ENCODE measurements around the gene SAP25.

Gene SAP25

DNA sequence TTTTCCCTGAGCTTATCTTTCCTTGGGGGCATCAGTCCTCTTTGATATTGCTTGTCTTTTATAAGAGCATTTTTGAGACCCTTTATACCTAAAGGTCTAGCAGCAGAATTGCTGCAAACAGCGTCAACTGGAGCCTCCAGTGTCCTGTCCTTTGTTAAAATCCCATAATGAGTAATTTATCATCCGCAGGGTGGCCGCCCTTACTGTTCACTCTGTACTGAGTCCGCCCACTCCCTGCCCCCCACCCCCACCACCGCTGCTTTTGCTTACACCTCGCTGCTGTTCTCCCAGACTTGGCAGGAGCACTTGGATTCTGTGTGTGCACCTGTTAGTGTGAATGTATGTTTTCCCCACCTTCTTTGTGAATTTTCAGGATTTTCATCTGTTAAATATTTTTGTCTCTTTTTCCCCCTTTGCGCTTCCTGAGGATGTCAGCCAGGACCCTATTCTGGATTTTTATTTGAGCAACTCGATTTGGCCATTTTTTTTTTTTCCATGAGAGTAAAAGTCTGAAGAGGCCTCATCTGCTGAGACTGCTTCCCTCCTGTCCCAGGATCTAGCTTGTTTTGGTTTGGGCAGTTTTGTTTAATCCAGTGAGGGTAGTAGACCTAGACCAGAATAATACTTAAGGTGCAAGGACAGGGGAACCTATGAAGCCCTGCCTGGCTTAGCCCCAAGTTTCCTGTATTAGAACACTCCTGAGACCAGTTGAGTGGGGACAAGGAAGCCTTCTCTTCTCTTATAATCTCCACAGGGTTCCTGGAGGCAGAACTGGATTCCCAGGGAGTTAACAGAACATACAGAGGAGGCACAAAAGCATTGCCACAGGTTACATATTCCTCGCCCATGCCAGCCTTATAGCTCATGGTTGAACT lies 26.5 kb downstream of the SAP25 start:
- H3K27ac ChIP-seq: peak overlapping the region; percentile 100
- TF ChIP-seq, protein P1, sequence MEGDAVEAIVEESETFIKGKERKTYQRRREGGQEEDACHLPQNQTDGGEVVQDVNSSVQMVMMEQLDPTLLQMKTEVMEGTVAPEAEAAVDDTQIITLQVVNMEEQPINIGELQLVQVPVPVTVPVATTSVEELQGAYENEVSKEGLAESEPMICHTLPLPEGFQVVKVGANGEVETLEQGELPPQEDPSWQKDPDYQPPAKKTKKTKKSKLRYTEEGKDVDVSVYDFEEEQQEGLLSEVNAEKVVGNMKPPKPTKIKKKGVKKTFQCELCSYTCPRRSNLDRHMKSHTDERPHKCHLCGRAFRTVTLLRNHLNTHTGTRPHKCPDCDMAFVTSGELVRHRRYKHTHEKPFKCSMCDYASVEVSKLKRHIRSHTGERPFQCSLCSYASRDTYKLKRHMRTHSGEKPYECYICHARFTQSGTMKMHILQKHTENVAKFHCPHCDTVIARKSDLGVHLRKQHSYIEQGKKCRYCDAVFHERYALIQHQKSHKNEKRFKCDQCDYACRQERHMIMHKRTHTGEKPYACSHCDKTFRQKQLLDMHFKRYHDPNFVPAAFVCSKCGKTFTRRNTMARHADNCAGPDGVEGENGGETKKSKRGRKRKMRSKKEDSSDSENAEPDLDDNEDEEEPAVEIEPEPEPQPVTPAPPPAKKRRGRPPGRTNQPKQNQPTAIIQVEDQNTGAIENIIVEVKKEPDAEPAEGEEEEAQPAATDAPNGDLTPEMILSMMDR (conservative IDR thresholded peaks at IDR 0.05): no peak

DNA sequence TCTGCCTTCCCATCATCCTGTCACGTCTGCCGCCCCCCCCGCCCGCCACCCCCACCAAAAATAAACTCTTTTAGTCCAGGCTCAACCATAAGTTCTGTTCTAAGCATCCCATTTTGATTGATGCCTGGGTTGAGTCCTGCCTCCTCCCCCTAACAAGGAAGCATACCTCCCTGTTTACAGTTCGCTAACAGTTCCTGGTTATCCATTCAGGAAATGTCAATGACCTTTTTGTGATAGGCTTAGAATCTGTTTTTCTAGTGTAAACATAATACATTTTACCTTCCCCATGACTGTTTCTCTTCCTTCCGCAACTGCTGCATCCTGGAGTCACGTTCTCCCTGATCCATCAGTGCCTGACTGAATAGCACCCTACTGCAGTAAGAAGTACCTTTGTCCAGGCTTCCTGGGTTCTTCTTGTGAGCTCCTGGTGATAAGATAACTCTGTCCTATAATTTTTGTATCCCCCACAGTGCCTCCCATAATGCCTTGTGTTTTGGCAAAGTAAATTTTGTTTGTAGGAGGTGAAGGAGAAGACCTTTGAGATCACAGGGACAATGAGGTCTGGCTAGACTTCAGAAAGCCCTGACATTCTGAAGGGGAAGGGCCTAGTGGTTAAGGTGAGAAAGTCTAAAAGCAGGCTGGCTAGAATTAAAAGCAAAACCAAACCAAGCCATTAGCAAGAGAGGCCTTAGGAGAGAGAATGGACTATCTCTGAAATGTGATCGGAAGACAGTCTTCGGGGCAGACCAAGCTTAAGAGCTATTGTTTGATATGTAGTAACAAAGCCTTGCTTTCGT lies 27.4 kb downstream of the SAP25 start:
- H3K27ac ChIP-seq: peak overlapping the region; percentile 100
- TF ChIP-seq, protein P1 (conservative IDR thresholded peaks at IDR 0.05): no peak

DNA sequence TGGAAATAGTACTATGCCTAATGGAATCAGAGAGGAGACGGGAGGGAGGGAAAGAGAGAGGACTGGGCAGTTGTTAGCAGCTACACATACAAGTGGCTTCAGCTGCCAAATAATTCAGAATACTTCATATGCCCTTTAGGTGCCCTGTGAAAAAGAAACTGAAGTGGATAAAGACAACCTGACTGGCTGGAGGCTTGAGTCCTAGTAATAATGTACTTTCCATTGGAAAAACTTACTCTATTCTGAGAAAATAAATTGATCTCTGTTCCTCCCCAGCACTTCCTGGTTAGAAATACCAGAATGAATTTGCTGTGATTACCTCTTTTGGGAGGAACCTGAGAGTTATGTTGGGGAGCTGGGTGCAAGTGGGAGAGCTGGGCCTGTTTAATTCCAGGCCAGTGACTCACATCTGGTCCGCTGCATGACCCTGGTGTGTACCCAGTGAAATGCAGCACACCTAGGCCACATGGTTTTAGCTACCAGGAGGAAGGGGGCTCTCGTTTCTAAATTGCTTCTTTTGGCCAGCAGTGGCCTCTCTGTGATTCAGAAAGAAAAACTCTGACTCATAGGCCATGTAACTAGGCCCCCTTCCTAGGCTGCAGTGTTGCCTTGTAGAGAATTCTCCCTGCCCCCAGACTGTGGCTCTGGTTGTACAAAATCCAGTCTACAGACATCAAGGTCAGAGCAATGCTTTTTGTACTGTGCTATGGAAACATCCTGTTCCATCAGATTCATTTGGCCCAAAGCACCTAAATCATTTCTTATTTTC lies 28.2 kb downstream of the SAP25 start:
- TF ChIP-seq, protein P1 (conservative IDR thresholded peaks at IDR 0.05): no peak
- peak overlapping the region; percentile 100 for H3K27ac ChIP-seq

DNA sequence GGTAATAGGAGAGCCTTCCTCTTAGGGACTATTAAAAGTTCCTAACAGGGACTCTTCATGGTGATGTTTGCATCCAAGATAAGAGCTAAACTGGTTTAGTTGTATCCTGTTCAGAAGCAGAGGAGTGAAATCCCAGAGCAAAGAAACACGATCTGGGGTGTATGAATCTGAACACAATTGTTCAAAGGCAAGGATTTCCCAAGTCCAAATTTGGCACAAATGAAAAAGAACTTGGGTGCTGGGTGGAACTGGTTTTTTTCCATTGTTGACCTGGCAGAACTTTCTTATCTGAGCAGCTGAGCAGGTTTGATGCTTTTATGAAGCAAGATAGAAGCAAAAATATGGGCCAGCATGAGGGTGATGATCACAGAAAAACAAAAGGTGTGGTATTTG lies 28.7 kb downstream of the SAP25 start:
- TF ChIP-seq, protein P1 (conservative IDR thresholded peaks at IDR 0.05): no peak
- H3K27ac ChIP-seq: peak overlapping the region; percentile 100

DNA sequence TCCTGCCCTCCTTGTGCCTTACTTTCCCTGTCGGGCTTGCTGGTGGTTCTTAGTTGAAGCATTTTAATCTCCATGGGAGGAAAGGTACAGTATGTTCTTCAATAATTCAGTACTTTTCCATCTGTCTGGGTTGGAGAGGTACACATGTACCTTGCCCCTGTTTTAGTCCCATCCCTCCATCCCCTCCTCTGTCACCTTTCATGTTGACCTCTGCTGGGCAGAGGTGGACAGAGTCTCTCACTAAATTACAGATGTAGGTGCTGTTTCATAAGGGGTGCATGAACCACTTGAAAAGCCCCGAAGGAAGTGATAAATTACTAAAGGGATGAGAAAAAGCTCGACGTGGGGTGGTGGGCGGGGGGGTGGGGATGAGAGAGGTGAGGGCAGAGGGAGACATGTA lies 29.3 kb downstream of the SAP25 start:
- TF ChIP-seq, protein P1 (conservative IDR thresholded peaks at IDR 0.05): no peak
- H3K27ac ChIP-seq: peak overlapping the region; percentile 100

DNA sequence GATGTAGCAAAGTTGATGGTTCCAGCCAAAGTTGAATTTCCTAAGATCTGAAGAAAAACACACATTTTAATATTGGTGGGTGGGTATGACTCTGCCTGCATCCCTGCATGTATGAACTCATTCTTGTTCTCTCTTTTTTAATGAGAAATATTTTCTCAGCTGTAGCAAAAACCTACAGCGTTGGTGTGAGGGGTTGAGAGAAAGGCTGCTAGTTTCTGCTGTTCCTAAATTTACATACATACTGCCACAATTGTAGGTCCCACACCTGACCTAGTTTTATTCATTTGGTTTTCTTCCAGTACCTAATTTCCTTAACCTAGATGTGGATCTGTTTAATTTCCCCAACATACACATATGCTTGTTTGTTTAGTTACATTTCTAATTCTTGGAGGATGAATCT lies 30.1 kb downstream of the SAP25 start:
- H3K27ac ChIP-seq: peak overlapping the region; percentile 100
- TF ChIP-seq, protein P1 (conservative IDR thresholded peaks at IDR 0.05): no peak

DNA sequence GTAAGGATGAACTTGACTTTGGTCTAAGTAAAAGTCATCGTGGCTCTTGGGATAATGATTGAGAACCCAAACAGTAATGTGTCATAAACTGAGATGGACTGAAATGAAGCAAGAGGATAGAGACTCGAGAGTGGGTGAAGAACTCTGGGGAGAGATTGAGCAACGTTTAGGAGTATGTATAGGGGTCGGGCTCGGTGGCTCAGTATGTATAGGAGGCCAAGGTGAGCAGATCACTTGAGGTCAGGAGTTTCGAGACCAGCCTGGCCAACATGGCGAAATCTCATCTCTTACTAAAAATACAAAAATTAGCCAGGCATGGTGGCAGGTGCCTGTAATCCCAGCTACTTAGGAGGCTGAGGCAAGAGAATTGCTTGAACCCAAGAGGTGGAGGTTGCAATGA lies 32.4 kb downstream of the SAP25 start:
- peak overlapping the region; percentile 100 for H3K27ac ChIP-seq

Data from VCaP (cell line).